Tibial artery (tissue), 4 donors: ENCODE results near the gene DDX51.

Source experiments
- DNase-seq, 2 donors: peaks; one replicate each; pipeline ENCODE4 v3.0.0-alpha.2; 2019
- H3K27ac ChIP-seq, 2 donors: fragments of 200-600 bp; sonication (generic) in 1 of 2; 1 replicate in 1 of 2; 2 replicates in 1 of 2; pipeline ENCODE4 v1.5.1; 2018 to 2019; ENCODE audit warnings: mild to moderate bottlenecking in 1 of 2
- H3K27me3 ChIP-seq, 2 donors: fragments of 200-600 bp; sonication (generic) in 1 of 2; one replicate each; pipeline versions ENCODE4 v1.5.1 to v1.6.0; 2016 to 2019
- H3K36me3 ChIP-seq, 3 donors: fragments of 200-600 bp; sonication (generic) in 2 of 3; one replicate each; pipeline ENCODE4 v1.5.1; 2016 to 2019; ENCODE audit warnings: mild to moderate bottlenecking in 2 of 3
- H3K4me1 ChIP-seq, 4 donors: fragments of 200-600 bp; sonication (generic) in 2 of 4; 1 replicate in 3 of 4; 2 replicates in 1 of 4; pipeline ENCODE4 v1.5.1; 2016 to 2019
- H3K4me3 ChIP-seq, 2 donors: fragments of 200-600 bp; sonication (generic) in 1 of 2; 1 replicate in 1 of 2; 2 replicates in 1 of 2; pipeline ENCODE4 v1.5.1; 2018 to 2019; ENCODE audit warnings: mild to moderate bottlenecking in 2 of 2
- H3K9me3 ChIP-seq, 3 donors: fragments of 200-600 bp; sonication (generic) in 1 of 3; one replicate each; pipeline ENCODE4 v1.5.1; 2016 to 2019
- intact Hi-C: fragments of 100-400 bp; cut with DNase I; formaldehyde crosslinking; loops from one replicate; pipeline ENCODE4 v1.15.0; 2023; ENCODE audit warnings: low total_unique reads
- TF ChIP-seq, protein P1 (sequence below), 2 experiments: fragments of 200-600 bp in 1 of 2; fragments of 450-650 bp in 1 of 2; IDR thresholded peaks; one replicate each; pipeline ENCODE4 v1.5.1; 2017 to 2019; ENCODE audit warnings: antibody characterized with exemption in 2 of 2, mild to moderate bottlenecking in 1 of 2, moderate library complexity in 1 of 2

DDX51 gene

GRCh38 chr12:132180648-132181546 lies 36.8 kb upstream of the DDX51 start:
- no peak for DNase-seq
- TF ChIP-seq, protein P1, sequence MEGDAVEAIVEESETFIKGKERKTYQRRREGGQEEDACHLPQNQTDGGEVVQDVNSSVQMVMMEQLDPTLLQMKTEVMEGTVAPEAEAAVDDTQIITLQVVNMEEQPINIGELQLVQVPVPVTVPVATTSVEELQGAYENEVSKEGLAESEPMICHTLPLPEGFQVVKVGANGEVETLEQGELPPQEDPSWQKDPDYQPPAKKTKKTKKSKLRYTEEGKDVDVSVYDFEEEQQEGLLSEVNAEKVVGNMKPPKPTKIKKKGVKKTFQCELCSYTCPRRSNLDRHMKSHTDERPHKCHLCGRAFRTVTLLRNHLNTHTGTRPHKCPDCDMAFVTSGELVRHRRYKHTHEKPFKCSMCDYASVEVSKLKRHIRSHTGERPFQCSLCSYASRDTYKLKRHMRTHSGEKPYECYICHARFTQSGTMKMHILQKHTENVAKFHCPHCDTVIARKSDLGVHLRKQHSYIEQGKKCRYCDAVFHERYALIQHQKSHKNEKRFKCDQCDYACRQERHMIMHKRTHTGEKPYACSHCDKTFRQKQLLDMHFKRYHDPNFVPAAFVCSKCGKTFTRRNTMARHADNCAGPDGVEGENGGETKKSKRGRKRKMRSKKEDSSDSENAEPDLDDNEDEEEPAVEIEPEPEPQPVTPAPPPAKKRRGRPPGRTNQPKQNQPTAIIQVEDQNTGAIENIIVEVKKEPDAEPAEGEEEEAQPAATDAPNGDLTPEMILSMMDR (IDR thresholded peaks at IDR 0.05), result no peak
- H3K27me3 ChIP-seq, result peaks cover 0 to 55% of the 10 kb centered on the region in 2 donors

GRCh38 chr12:132179431-132180362 lies 35.6 kb upstream of the DDX51 start:
- Histone ChIP-seq H3K4me3 (no peak overlapping the region), H3K4me1 (no peaks in the 10 kb centered on the region), H3K27ac (no peak overlapping the region), H3K27me3 (peaks cover 0 to 67% of the 10 kb centered on the region in 2 donors), H3K36me3 (no peaks in the 10 kb centered on the region), H3K9me3 (peaks cover 0 to 17% (median 9%) of the 10 kb centered on the region in 3 donors)
- no peak for DNase-seq
- TF ChIP-seq, protein P1 (IDR thresholded peaks at IDR 0.05), result no peak
- intact Hi-C loops, result no loop called here

More at GRCh38 chr12:132180648-132181546, 36.8 kb upstream of the DDX51 start:
- intact Hi-C loops, result no loop called here
- H3K9me3 ChIP-seq, result peaks cover 0 to 27% (median 18%) of the 10 kb centered on the region in 3 donors
- no peaks in the 10 kb centered on the region for H3K4me1 ChIP-seq
- H3K36me3 ChIP-seq, result no peaks in the 10 kb centered on the region
- no peak overlapping the region for H3K27ac ChIP-seq
- no peak overlapping the region for H3K4me3 ChIP-seq

DNA sequence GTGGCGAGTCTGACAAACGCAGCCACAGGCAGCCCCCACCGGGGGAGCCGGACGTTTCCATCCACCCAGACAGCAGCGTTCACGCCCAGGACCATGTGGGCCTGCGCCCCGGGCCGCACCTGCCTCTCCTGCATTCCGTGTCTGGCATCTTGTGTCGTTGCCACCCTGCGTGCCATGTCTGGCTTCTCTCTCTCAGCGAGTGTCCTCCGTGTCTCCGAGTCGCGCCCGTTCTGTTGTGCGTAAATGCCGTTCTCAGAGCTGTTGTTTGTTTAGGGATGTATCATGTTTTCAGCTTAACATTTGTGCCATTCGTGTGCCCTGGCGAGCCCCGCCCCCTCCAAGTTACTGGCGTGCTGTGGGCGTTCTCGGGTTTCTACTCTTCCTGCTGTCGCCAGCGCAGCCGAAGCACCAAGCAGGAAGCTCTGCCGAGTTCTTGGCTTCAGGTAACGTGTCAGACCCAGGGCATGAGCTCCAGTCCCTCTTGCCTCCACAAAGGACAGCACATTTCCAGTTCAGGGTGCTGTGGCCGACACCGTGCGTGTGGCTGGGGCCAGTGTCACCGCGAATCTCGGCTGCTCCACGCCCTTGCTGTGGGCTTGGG lies 34.8 kb upstream of the DDX51 start:
- DNase-seq, result no peak
- no peak overlapping the region for H3K4me3 ChIP-seq
- TF ChIP-seq, protein P1 (IDR thresholded peaks at IDR 0.05), result no peak
- intact Hi-C loops, result no loop called here
- H3K9me3 ChIP-seq, result peaks cover 0 to 9% (median 7%) of the 10 kb centered on the region in 3 donors
- no peak overlapping the region for H3K27ac ChIP-seq
- no peaks in the 10 kb centered on the region for H3K36me3 ChIP-seq
- no peaks in the 10 kb centered on the region for H3K4me1 ChIP-seq
- peaks cover 0 to 75% of the 10 kb centered on the region in 2 donors for H3K27me3 ChIP-seq

- Histone ChIP-seq H3K4me3 (no peak overlapping the region), H3K27ac (no peak overlapping the region), H3K36me3 (no peaks in the 10 kb centered on the region), H3K4me1 (no peaks in the 10 kb centered on the region), H3K27me3 (peaks cover 0 to 81% of the 10 kb centered on the region in 2 donors), H3K9me3 (peaks cover 0 to 8% (median 7%) of the 10 kb centered on the region in 3 donors)
- intact Hi-C loops, result no loop called here
- no peak for DNase-seq
- TF ChIP-seq, protein P1 (IDR thresholded peaks at IDR 0.05), result no peak
Observed at GRCh38 chr12:132178316-132178715, 34.2 kb upstream of the DDX51 start.

DNA sequence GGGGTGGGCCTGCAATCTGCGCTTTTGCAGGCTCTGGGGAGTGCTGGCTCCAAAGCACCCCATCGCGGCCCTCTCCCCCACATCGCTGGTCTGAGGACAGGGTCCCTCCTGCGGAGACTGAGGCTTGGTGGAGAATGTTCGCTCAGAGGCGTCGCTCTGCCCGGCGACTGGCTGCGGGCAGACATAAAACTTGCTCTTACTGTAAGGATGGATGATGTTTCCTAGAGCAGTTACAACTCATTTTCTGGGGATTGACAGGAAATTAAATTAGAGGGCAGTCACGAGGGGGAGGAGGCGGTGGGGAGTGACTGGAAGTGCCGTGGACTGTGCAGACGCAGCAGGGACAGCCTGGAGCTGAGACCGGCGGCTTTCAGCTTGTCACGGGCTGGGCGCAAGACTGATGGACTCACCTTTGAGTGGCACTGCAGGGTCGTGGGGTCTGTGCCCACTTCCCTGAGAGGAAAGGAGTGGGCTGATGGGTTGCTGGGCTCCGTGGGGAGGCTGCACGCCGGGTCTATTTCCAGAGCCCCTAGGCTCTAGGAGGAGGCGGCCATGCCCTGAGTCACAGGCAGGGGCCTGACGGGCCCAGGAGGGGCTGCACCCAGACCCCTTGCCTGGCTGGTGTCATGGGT lies 32.9 kb upstream of the DDX51 start:
- no peak overlapping the region for H3K27ac ChIP-seq
- H3K36me3 ChIP-seq, result no peaks in the 10 kb centered on the region
- no peak overlapping the region for H3K4me3 ChIP-seq
- no peaks in the 10 kb centered on the region for H3K4me1 ChIP-seq
- H3K9me3 ChIP-seq, result no peaks in the 10 kb centered on the region
- intact Hi-C loops, result no loop called here
- TF ChIP-seq, protein P1 (IDR thresholded peaks at IDR 0.05), result no peak
- DNase-seq, result no peak
- peaks cover 0 to 90% of the 10 kb centered on the region in 2 donors for H3K27me3 ChIP-seq
